ENCODE data around the gene ANKRD30BL.
A peak's percentile ranks its signal among the peaks of the same experiment; 100 is the strongest.
"Not testable (repeated sequence)": the region's sequence is repeated elsewhere in the genome, so short reads cannot be mapped to it uniquely, and the experiment has no call there.

ANKRD30BL gene

GRCh38 chr2:132161161-132162124 is at the start of gene ANKRD30BL:
Gene ANKRD30BL (minus strand): TSS chr2:132161952. CDS start chr2:132161705, 247 bp downstream.
- not testable (repeated sequence) for DNase-seq

- not testable (repeated sequence) for DNase-seq
Observed at GRCh38 chr2:132202866-132203265, 41.1 kb upstream of the ANKRD30BL start.

- not testable (repeated sequence) for DNase-seq
Observed at GRCh38 chr2:132192854-132193253, 31.1 kb upstream of the ANKRD30BL start.

- not testable (repeated sequence) for DNase-seq
Observed at GRCh38 chr2:132167100-132167499, 5.3 kb upstream of the ANKRD30BL start.

- not testable (repeated sequence) for DNase-seq
Observed at GRCh38 chr2:132162125-132162660, 441 bp upstream of the ANKRD30BL start.

GRCh38 chr2:132146774-132147173 is 15.0 kb downstream of the ANKRD30BL start:
- peak; percentile 9 for DNase-seq

Data from DMS79 treated with DMSO at 0.1 percent for 48 hours (cell line).